HG03460 (cell line): ENCODE measurements around the gene HDLBP.
"Not testable (repeated sequence)": the region's sequence is repeated elsewhere in the genome, so short reads cannot be mapped to it uniquely, and the experiment has no call there.

Source experiments
- ATAC-seq: cut with Tn5 transposase; IDR thresholded peaks from one replicate; pipeline ENCODE4 v1.9.1; 2021; ENCODE audit not compliant: unreplicated experiment

HDLBP gene

GRCh38 chr2:241304039-241304670 is 11.3 kb downstream of the HDLBP start:
- ATAC-seq = no peak

- no peak for ATAC-seq
Observed at GRCh38 chr2:241302759-241303651, 12.5 kb downstream of the HDLBP start.

- no peak for ATAC-seq
Observed at GRCh38 chr2:241302083-241302482, 13.4 kb downstream of the HDLBP start.

GRCh38 chr2:241300000-241300399 is 15.5 kb downstream of the HDLBP start:
- no peak for ATAC-seq

GRCh38 chr2:241298673-241299072 is 16.8 kb downstream of the HDLBP start:
- no peak for ATAC-seq

GRCh38 chr2:241296767-241297166 is 18.7 kb downstream of the HDLBP start:
- no peak for ATAC-seq

GRCh38 chr2:241295326-241296095 is 20.0 kb downstream of the HDLBP start:
- no peak for ATAC-seq

GRCh38 chr2:241293378-241293797 is 22.1 kb downstream of the HDLBP start:
- ATAC-seq = not testable (repeated sequence)

- no peak for ATAC-seq
Observed at GRCh38 chr2:241291977-241292376, 23.5 kb downstream of the HDLBP start.

- ATAC-seq = no peak
Observed at GRCh38 chr2:241291153-241291552, 24.3 kb downstream of the HDLBP start.

- ATAC-seq = no peak
Observed at GRCh38 chr2:241289597-241289996, 25.9 kb downstream of the HDLBP start.

- no peak for ATAC-seq
Observed at GRCh38 chr2:241289053-241289452, 26.4 kb downstream of the HDLBP start.

- no peak for ATAC-seq
Observed at GRCh38 chr2:241288324-241288888, 27.1 kb downstream of the HDLBP start.

- no peak for ATAC-seq
Observed at GRCh38 chr2:241286348-241287090, 29.0 kb downstream of the HDLBP start.

GRCh38 chr2:241285596-241285995 is 29.9 kb downstream of the HDLBP start:
- ATAC-seq = no peak

GRCh38 chr2:241282555-241282954 is 32.9 kb downstream of the HDLBP start:
- no peak for ATAC-seq

- ATAC-seq = no peak
Observed at GRCh38 chr2:241280291-241280690, 35.2 kb downstream of the HDLBP start.

GRCh38 chr2:241279828-241280227 is 35.6 kb downstream of the HDLBP start:
- no peak for ATAC-seq

- no peak for ATAC-seq
Observed at GRCh38 chr2:241279413-241279812, 36.1 kb downstream of the HDLBP start.

- ATAC-seq = not testable (repeated sequence)
Observed at GRCh38 chr2:241278306-241278705, 37.2 kb downstream of the HDLBP start.

- no peak for ATAC-seq
Observed at GRCh38 chr2:241275910-241276309, 39.6 kb downstream of the HDLBP start.
